Measurements from ENCODE around the gene PARD6B. TPM values are rescaled to one million over a fixed set of nuclear protein-coding genes. Genes with fewer than 3 reads are reported as not detected.

PARD6B gene
- total and polyA plus RNA-seq, 2 donors (not counting 3 experiments of a cell fraction or from before 2014, with no cell fraction given) = 0.03 TPM; not detected in 1

- POLR2A ChIA-PET = no interaction called here
- CTCF ChIA-PET = interaction anchor here (0.6 to 4.2 kb wide), 2 partner anchors 10 to 214 kb away, joined by 3 to 26 read pairs; partner anchors contain the start of gene BCAS4
- no peak overlapping the region for H3K9ac ChIP-seq (replicated peaks; ENCODE audit: extremely low read depth, insufficient read depth, low read length)
- no peaks in the 10 kb centered on the region for H3K9me3 ChIP-seq (replicated peaks; ENCODE audit: control insufficient read depth, insufficient read depth, low read length)
- H2AFZ ChIP-seq (ENCODE audit: low read depth, low read length) = no peak overlapping the region
- TF ChIP-seq JUN (IDR thresholded peaks at IDR 0.05; ENCODE audit: borderline replicate concordance, insufficient read depth, insufficient read length, low read depth) (no peak), FOS (IDR thresholded peaks at IDR 0.05; ENCODE audit: borderline replicate concordance, insufficient read depth, low read length) (no peak), POLR2AphosphoS5 (IDR thresholded peaks at IDR 0.05; ENCODE audit: insufficient read depth, low read depth, low read length) (no peak), GATA2 (IDR thresholded peaks at IDR 0.05; ENCODE audit: insufficient read depth, insufficient read length, low read depth, low read length) (no peak), MAX (IDR thresholded peaks at IDR 0.05; ENCODE audit: insufficient read depth, insufficient read length) (no peak), EZH2 (IDR thresholded peaks at IDR 0.05; ENCODE audit: borderline replicate concordance, low read depth, low read length, severe bottlenecking) (no peak), MYC (IDR thresholded peaks at IDR 0.05; ENCODE audit: low read depth, low read length) (no peak), POLR2A (IDR thresholded peaks at IDR 0.05; ENCODE audit: low read depth, low read length) (no peak)
- TF ChIP-seq, protein P1, sequence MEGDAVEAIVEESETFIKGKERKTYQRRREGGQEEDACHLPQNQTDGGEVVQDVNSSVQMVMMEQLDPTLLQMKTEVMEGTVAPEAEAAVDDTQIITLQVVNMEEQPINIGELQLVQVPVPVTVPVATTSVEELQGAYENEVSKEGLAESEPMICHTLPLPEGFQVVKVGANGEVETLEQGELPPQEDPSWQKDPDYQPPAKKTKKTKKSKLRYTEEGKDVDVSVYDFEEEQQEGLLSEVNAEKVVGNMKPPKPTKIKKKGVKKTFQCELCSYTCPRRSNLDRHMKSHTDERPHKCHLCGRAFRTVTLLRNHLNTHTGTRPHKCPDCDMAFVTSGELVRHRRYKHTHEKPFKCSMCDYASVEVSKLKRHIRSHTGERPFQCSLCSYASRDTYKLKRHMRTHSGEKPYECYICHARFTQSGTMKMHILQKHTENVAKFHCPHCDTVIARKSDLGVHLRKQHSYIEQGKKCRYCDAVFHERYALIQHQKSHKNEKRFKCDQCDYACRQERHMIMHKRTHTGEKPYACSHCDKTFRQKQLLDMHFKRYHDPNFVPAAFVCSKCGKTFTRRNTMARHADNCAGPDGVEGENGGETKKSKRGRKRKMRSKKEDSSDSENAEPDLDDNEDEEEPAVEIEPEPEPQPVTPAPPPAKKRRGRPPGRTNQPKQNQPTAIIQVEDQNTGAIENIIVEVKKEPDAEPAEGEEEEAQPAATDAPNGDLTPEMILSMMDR (IDR thresholded peaks at IDR 0.05; ENCODE audit: extremely low read depth in 1 of 2, insufficient read depth in 1 of 2, low read depth in 1 of 2, low read length in 2 of 2) = no peak
- H3K4me2 ChIP-seq (ENCODE audit: insufficient read depth, low read length) = no peak overlapping the region
- no peaks in the 10 kb centered on the region for H3K9me1 ChIP-seq (replicated peaks; ENCODE audit: control insufficient read depth, extremely low read depth, insufficient read depth, low read length)
- H3K79me2 ChIP-seq (ENCODE audit: control insufficient read depth, insufficient read depth, low read length) = no peaks in the 10 kb centered on the region
- no peaks in the 10 kb centered on the region for H4K20me1 ChIP-seq (replicated peaks; ENCODE audit: control insufficient read depth, extremely low read depth, insufficient read depth, low read length)
- H3K27me3 ChIP-seq (ENCODE audit: control insufficient read depth in 2 of 2, insufficient read depth in 2 of 2, low read length in 2 of 2) = peaks cover 0 to 7% of the 10 kb centered on the region in 2 experiments
- H3K27ac ChIP-seq (ENCODE audit: insufficient read depth, low read depth, low read length) = no peak overlapping the region
- FAIRE-seq (no peak), DNase-seq (ENCODE audit: low read depth, low spot score) (no peak)
- H3K4me1 ChIP-seq (ENCODE audit: control insufficient read depth, extremely low read depth, insufficient read depth, low read length) = no peaks in the 10 kb centered on the region
- no peaks in the 10 kb centered on the region for H3K36me3 ChIP-seq (ENCODE audit: control insufficient read depth in 2 of 2, extremely low read depth in 1 of 2, insufficient read depth in 2 of 2, low read length in 2 of 2)
- dilution Hi-C loops (cut with MboI; ENCODE audit: extremely low pct_ligation_motif_present, low sequenced_read_pairs) = no loop called here
- intact Hi-C loops (cut with micrococcal nuclease) = no loop called here
- no peak overlapping the region for H3K4me3 ChIP-seq (replicated peaks in 1 of 3; ENCODE audit: insufficient read depth in 1 of 3, low read depth in 1 of 3, low read length in 3 of 3)
- BruUV-seq (replicated peaks) = no TSS peak
Measured at GRCh38 chr20:50784464-50784863, 53.1 kb downstream of the PARD6B start.

All from endothelial cell of umbilical vein (primary cell).